MM.1S (cell line): ENCODE measurements around the gene TBC1D5.

Source experiments
- DNase-seq: peaks from one replicate; pipeline ENCODE4 v3.0.0-alpha.2; 2015
- H2AFZ ChIP-seq: fragments of 300-600 bp; sonication (generic); 2 replicates; pipeline ENCODE4 v1.6.0; 2016; ENCODE audit warnings: antibody characterized with exemption, low read length
- H3F3A ChIP-seq: fragments of 300-600 bp; sonication (generic); 2 replicates; pipeline ENCODE4 v1.6.1; 2016; ENCODE audit warnings: mild to moderate bottlenecking, antibody characterized with exemption, low read length, moderate library complexity, mixed read lengths; ENCODE audit not compliant: insufficient read depth
- H3K27ac ChIP-seq: fragments of 300-600 bp; sonication (generic); 2 replicates; pipeline ENCODE4 v1.5.1; 2016; ENCODE audit warnings: mild to moderate bottlenecking, low read length
- H3K27me3 ChIP-seq: fragments of 300-600 bp; sonication (generic); replicated peaks from 2 replicates; pipeline ENCODE4 v1.6.0; 2016; ENCODE audit warnings: low read length; ENCODE audit not compliant: insufficient read depth
- H3K36me3 ChIP-seq: fragments of 300-600 bp; sonication (generic); replicated peaks from 2 replicates; pipeline ENCODE4 v1.6.1; 2016; ENCODE audit warnings: mild to moderate bottlenecking, low read length, mixed read lengths; ENCODE audit not compliant: insufficient read depth
- H3K4me1 ChIP-seq: fragments of 300-600 bp; sonication (generic); 2 replicates; pipeline ENCODE4 v1.6.1; 2016; ENCODE audit warnings: low read length, mixed read lengths
- H3K4me2 ChIP-seq: fragments of 300-600 bp; sonication (generic); 2 replicates; pipeline ENCODE4 v1.6.0; 2016; ENCODE audit warnings: low read depth, low read length
- H3K4me3 ChIP-seq: fragments of 300-600 bp; sonication (generic); 2 replicates; pipeline ENCODE4 v1.5.1; 2016; ENCODE audit warnings: low read length, mixed read lengths
- H3K79me2 ChIP-seq: fragments of 300-600 bp; sonication (generic); 2 replicates; pipeline ENCODE4 v1.6.1; 2016; ENCODE audit warnings: mixed run types, low read length, mixed read lengths
- H3K9ac ChIP-seq: fragments of 300-600 bp; sonication (generic); 2 replicates; pipeline ENCODE4 v1.6.1; 2016; ENCODE audit warnings: low read length, mixed read lengths
- H3K9me2 ChIP-seq: fragments of 300-600 bp; sonication (generic); replicated peaks from 2 replicates; pipeline ENCODE4 v1.6.1; 2016; ENCODE audit warnings: mild to moderate bottlenecking, low read length, mixed read lengths; ENCODE audit not compliant: insufficient read depth
- H3K9me3 ChIP-seq: fragments of 300-600 bp; sonication (generic); replicated peaks from 2 replicates; pipeline ENCODE4 v1.6.1; 2016; ENCODE audit warnings: mild to moderate bottlenecking, low read length, mixed read lengths; ENCODE audit not compliant: insufficient read depth
- H4K20me1 ChIP-seq: fragments of 300-600 bp; sonication (generic); 2 replicates; pipeline ENCODE4 v1.6.1; 2016; ENCODE audit warnings: mild to moderate bottlenecking, low read length, moderate library complexity, mixed read lengths; ENCODE audit not compliant: insufficient read depth
- EZH2 ChIP-seq: fragments of 300-600 bp; sonication (generic); optimal IDR thresholded peaks from 2 replicates; pipeline ENCODE3; 2017; ENCODE audit warnings: low read depth, mild to moderate bottlenecking, antibody characterized with exemption, low read length, mixed read lengths
- EZH2phosphoT487 ChIP-seq: fragments of 300-600 bp; sonication (generic); IDR thresholded peaks from 2 replicates; pipeline ENCODE4 v1.6.1; 2018; ENCODE audit warnings: antibody characterized with exemption, low read length
- TF ChIP-seq, protein P1 (sequence below): fragments of 300-600 bp; sonication (generic); IDR thresholded peaks from 2 replicates; pipeline ENCODE4 v1.5.1; 2016; ENCODE audit warnings: antibody characterized with exemption, low read length, mixed read lengths

The TBC1D5 gene

DNA sequence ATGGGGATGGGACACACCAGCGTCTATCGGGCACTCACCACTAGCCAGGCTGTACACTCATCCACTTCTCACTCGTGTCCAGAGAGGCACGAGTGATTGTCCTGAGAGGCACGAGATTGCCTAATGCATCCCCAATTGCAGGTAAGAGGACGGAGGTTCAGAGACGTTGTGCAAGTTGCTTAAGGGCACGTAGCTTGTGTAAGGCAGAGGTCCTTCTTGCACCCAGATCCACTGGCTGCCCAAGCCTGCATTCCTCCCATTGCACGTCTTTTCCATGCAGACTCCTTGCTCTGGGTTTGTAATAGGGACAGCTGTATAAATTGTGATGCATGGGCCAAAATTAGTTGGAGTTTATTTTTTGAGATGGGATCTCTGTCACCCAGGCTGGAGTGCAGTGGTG is 593.4 kb downstream of the TBC1D5 start:
- H4K20me1 ChIP-seq, result no peaks in the 10 kb centered on the region
- H3K36me3 ChIP-seq, result no peaks in the 10 kb centered on the region
- no peaks in the 10 kb centered on the region for H3K9me3 ChIP-seq
- H3K4me1 ChIP-seq, result peaks cover 10% of the 10 kb centered on the region
- no peak overlapping the region for H3K27ac ChIP-seq
- DNase-seq, result no peak
- H3K4me3 ChIP-seq, result no peak overlapping the region
- H3K4me2 ChIP-seq, result no peak overlapping the region
- TF ChIP-seq EZH2 (no peak), EZH2phosphoT487 (no peak)
- TF ChIP-seq, protein P1, sequence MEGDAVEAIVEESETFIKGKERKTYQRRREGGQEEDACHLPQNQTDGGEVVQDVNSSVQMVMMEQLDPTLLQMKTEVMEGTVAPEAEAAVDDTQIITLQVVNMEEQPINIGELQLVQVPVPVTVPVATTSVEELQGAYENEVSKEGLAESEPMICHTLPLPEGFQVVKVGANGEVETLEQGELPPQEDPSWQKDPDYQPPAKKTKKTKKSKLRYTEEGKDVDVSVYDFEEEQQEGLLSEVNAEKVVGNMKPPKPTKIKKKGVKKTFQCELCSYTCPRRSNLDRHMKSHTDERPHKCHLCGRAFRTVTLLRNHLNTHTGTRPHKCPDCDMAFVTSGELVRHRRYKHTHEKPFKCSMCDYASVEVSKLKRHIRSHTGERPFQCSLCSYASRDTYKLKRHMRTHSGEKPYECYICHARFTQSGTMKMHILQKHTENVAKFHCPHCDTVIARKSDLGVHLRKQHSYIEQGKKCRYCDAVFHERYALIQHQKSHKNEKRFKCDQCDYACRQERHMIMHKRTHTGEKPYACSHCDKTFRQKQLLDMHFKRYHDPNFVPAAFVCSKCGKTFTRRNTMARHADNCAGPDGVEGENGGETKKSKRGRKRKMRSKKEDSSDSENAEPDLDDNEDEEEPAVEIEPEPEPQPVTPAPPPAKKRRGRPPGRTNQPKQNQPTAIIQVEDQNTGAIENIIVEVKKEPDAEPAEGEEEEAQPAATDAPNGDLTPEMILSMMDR, result no peak
- H3K79me2 ChIP-seq, result no peaks in the 10 kb centered on the region
- H3F3A ChIP-seq, result peaks cover 7% of the 10 kb centered on the region; the same call in 1 of the 2 replicates
- H2AFZ ChIP-seq, result no peak overlapping the region
- peaks cover 20% of the 10 kb centered on the region for H3K27me3 ChIP-seq
- H3K9me2 ChIP-seq, result no peaks in the 10 kb centered on the region
- no peak overlapping the region for H3K9ac ChIP-seq

DNA sequence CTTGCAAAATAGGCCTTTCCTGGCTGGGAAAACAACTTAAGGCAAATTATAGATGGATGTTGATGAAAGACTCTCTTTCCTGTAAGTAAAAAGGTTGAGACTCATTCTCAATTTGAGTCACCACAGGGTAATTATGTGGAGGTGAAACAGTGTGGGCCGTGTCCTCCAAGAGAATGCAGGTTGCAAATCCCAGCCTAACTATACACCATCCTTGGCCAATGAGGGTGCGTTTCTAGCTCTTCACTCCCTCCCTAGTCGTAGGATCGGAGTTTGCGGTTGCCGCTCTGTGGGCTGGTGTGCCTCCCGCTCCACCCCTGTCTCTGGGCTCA is 597.8 kb downstream of the TBC1D5 start:
- H3K9ac ChIP-seq, result no peak overlapping the region
- no peak overlapping the region for H2AFZ ChIP-seq
- H4K20me1 ChIP-seq, result no peaks in the 10 kb centered on the region
- H3K79me2 ChIP-seq, result no peaks in the 10 kb centered on the region
- no peaks in the 10 kb centered on the region for H3K9me2 ChIP-seq
- 0 out of 2 replicates have a peak, but pooled peaks cover 2% of the 10 kb centered on the region for H3K27me3 ChIP-seq
- TF ChIP-seq EZH2phosphoT487 (no peak), EZH2 (no peak)
- TF ChIP-seq, protein P1, result no peak
- no peak for DNase-seq
- H3K4me2 ChIP-seq, result no peak overlapping the region
- no peaks in the 10 kb centered on the region for H3K36me3 ChIP-seq
- no peaks in the 10 kb centered on the region for H3F3A ChIP-seq
- H3K4me3 ChIP-seq, result no peak overlapping the region
- H3K9me3 ChIP-seq, result no peaks in the 10 kb centered on the region
- no peak overlapping the region for H3K27ac ChIP-seq
- H3K4me1 ChIP-seq, result no peaks in the 10 kb centered on the region

DNA sequence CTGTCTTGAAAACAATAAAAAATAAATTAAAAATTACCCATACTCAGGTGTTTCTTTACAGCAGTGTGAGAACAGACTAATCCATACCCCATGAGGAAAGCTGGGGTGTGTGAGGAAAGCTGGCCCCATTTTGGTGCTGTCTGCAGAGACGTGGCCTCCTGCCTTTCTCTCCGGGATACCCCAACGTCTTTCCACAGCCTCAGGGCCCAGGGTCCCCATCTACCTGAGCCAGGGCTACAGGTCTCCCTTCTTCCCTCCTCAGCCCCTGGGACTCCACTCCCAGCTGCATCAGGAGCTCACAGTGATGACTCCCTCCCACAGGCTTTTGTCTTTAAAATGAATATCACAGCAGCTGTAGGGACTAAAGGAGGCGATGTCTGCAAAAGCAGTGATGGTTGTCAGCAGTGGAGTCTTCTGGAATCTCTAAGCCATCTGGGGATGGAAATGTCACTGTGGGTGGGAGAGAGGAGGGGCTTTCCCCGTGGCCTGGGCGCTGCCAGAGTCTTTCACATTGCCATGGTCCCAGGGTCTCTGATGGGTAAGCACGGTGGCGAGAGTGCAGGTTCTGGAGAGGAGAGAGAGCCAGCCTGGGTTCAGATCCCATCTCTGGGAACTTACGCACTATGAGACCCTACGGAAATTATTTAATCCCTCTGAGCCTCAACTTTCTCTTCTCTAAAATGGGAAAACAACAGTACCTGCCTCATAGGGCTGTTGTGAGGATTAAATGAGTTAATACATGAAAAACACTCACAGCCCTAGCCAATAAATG is 598.4 kb downstream of the TBC1D5 start:
- Histone ChIP-seq H3K27ac (no peak overlapping the region), H3K9me2 (no peaks in the 10 kb centered on the region), H3K27me3 (no peaks in the 10 kb centered on the region), H3K4me2 (no peak overlapping the region), H3K9ac (no peak overlapping the region), H3K36me3 (no peaks in the 10 kb centered on the region), H3K9me3 (no peaks in the 10 kb centered on the region), H3K4me3 (no peak overlapping the region), H3F3A (no peaks in the 10 kb centered on the region), H4K20me1 (no peaks in the 10 kb centered on the region), H3K79me2 (no peaks in the 10 kb centered on the region), H2AFZ (no peak overlapping the region), H3K4me1 (no peaks in the 10 kb centered on the region)
- DNase-seq, result no peak
- TF ChIP-seq EZH2phosphoT487, result no peak
- TF ChIP-seq, protein P1, result no peak
- TF ChIP-seq EZH2, result no peak
